Measurements from ENCODE around the gene TSPAN14. TPM values are rescaled to one million over a fixed set of nuclear protein-coding genes. Genes with fewer than 3 reads are reported as not detected.

The TSPAN14 gene
- total and polyA plus RNA-seq, 4 donors = 19.9 to 36.8 (median 27.3) TPM

- H3K27me3 ChIP-seq (ENCODE audit: control insufficient read depth in 4 of 4, insufficient read depth in 4 of 4, low read length in 3 of 4) = no peaks in the 10 kb centered on the region
- H3K27ac ChIP-seq (ENCODE audit: low read depth in 1 of 2, low read length in 2 of 2) = no peak overlapping the region
- H3K4me1 ChIP-seq (ENCODE audit: control insufficient read depth in 4 of 4, insufficient read depth in 4 of 4, low read length in 3 of 4) = peaks cover 13 to 32% (median 21%) of the 10 kb centered on the region in 4 donors
- 88% methylated on average over 6 of the region's 6 CpGs for WGBS
- TF ChIP-seq EGR1 (IDR thresholded peaks at IDR 0.05; ENCODE audit: low read depth in 2 of 2) = no peak
- TF ChIP-seq SP1 (IDR thresholded peaks at IDR 0.05) = no peak
- no peak for TF ChIP-seq ZBTB33 (IDR thresholded peaks at IDR 0.05)
- no peak for TF ChIP-seq YY1 (IDR thresholded peaks at IDR 0.05)
- no peak for TF ChIP-seq ATF3 (IDR thresholded peaks at IDR 0.05)
- TF ChIP-seq HNF4G (IDR thresholded peaks at IDR 0.05) = no peak
- no peak for TF ChIP-seq FOXA1 (IDR thresholded peaks at IDR 0.05)
- TF ChIP-seq GABPA (IDR thresholded peaks at IDR 0.05 in 1 of 2, conservative IDR thresholded peaks at IDR 0.05 in 1 of 2) = no peak
- TF ChIP-seq HNF4A (conservative IDR thresholded peaks at IDR 0.05) = no peak
- no peak for TF ChIP-seq RAD21 (IDR thresholded peaks at IDR 0.05)
- TF ChIP-seq RXRA (IDR thresholded peaks at IDR 0.05) = no peak
- no peak for TF ChIP-seq REST (IDR thresholded peaks at IDR 0.05)
- no peak for TF ChIP-seq JUND (IDR thresholded peaks at IDR 0.05)
- TF ChIP-seq CTCF (IDR thresholded peaks at IDR 0.05; ENCODE audit: low read depth, low read length, missing input control) = no peak
- TF ChIP-seq NR2F2 (IDR thresholded peaks at IDR 0.05) = no peak
- TF ChIP-seq TAF1 (conservative IDR thresholded peaks at IDR 0.05) = no peak
- no peak for TF ChIP-seq MAX (IDR thresholded peaks at IDR 0.05)
- TF ChIP-seq FOXA2 (IDR thresholded peaks at IDR 0.05) = no peak
- H3K36me3 ChIP-seq (ENCODE audit: control insufficient read depth in 4 of 4, insufficient read depth in 3 of 4, low read depth in 1 of 4, low read length in 3 of 4) = peaks cover 0 to 11% (median 7%) of the 10 kb centered on the region in 4 donors
- DNase-seq (ENCODE audit: low spot score) = no peak
- no peak overlapping the region for H3K4me3 ChIP-seq (ENCODE audit: low read depth in 1 of 3, low read length in 3 of 3)
- no peak overlapping the region for H3K9ac ChIP-seq (ENCODE audit: low read depth in 1 of 2, low read length in 2 of 2)
- H3K9me3 ChIP-seq (ENCODE audit: control insufficient read depth in 4 of 4, low read length in 3 of 4) = no peaks in the 10 kb centered on the region
These were observed 52.1 kb downstream of the TSPAN14 start for GRCh38 chr10:80506189-80506575.
